ENCODE results near the gene FRAS1.

Gene FRAS1

DNA sequence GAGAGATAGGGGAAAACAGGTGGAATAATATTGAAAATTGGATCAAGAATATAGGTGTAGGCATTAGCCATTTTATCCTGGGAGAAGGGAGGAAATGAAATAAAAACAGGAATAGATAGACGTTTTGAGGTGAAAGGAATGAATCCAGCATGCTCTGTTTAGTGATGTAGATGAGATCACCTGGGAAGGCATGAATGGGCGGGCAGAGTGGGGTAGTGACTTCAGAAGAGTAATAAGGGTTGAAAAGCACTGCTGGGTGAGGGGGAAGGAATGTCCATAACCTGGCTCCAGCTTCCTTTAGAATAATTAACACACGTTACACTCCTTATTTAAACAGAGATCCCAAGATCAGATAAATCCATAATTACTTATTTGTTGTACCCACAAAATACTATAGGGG, 303.3 kb downstream of the FRAS1 start:
- in situ Hi-C loops (cut with MboI; ENCODE audit: low sequenced_read_pairs), result no loop called here

DNA sequence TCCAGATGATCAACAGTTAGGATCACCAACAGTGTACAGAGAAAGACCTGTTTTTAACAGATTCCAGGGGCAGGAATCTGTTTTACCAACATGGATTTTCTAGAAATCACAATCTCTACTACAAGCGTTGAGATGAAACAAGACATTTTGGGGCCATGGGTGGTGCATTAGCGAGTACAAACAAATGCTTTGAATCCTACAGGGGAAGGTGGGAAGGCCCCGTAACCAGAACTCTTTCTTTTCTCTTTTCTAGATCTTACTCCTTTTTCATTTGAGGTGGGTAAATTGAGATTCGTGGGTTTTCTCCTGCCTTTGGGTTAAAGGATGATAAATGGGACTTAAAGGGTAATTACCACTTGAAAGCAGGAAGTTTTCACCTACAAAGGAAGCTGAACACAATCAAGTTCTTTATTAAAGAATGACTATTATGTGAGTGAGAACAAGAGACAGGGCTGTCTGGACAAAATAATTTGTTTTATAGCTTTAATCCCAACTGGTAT, 304.5 kb downstream of the FRAS1 start:
- in situ Hi-C loops (cut with MboI; ENCODE audit: low sequenced_read_pairs), result no loop called here

DNA sequence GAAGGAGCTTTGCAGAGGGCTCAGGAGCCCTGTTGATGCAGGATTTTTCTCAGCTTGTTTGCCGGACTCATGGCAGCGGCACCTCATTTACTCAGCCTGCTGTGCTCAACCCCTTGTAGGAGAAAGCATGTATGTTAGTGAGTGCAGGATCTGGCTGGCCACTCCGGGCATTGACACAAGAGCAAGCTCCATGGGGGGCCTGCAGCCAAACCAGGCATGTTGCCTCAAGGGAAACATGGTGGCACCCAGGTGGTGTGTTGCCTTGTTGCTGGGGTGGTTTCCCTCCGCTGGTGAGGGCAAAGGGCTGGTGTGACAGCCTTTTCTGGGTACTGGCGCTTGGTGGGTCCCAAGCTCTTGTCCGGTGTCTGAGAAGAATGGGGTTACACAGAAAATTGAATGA, 305.2 kb downstream of the FRAS1 start:
- in situ Hi-C loops (cut with MboI; ENCODE audit: low sequenced_read_pairs), result no loop called here

DNA sequence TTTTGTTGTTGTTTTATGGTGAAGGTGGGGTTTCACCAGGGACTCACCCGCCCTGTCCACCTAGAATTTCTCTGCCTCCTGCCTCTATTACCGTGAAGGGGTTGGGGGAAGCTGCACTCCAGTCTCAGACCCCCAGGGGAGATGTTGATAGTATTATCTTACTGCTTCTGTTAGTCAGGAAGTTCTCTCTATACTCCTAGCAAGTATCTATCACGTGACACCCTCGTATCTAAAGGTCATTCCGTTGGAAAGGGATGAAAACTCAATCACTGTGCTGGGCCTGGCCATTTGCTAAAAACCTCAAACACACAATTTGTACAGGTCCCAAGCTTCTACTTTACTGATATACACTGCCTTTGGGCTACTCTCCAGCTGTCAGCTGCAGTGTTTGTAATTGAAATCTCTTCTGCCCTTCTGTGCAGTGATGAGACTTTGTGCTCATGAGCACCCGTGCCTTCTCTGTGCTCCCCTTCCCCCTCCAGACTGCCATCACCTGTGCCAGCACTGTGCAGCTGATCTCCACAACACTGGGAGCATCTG, 306.0 kb downstream of the FRAS1 start:
- in situ Hi-C loops (cut with MboI; ENCODE audit: low sequenced_read_pairs), result no loop called here

DNA sequence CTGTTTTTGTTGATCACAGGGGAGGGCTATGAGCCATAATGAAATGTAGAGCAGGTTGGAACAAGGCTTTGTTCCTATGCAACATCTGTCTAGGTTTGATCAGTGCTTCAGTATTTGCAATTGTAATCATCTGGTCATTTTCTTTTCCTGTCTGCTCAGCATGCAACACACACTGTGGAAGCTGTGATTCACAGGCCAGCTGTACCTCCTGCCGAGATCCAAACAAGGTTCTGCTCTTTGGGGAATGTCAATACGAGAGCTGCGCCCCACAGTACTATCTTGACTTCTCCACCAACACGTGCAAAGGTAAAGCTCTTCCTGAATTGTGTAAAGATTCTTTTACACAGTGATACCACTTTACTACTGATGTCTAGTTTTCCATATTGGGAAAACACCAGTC, 312.6 kb downstream of the FRAS1 start:
- in situ Hi-C loops (cut with MboI; ENCODE audit: low sequenced_read_pairs), result no loop called here

DNA sequence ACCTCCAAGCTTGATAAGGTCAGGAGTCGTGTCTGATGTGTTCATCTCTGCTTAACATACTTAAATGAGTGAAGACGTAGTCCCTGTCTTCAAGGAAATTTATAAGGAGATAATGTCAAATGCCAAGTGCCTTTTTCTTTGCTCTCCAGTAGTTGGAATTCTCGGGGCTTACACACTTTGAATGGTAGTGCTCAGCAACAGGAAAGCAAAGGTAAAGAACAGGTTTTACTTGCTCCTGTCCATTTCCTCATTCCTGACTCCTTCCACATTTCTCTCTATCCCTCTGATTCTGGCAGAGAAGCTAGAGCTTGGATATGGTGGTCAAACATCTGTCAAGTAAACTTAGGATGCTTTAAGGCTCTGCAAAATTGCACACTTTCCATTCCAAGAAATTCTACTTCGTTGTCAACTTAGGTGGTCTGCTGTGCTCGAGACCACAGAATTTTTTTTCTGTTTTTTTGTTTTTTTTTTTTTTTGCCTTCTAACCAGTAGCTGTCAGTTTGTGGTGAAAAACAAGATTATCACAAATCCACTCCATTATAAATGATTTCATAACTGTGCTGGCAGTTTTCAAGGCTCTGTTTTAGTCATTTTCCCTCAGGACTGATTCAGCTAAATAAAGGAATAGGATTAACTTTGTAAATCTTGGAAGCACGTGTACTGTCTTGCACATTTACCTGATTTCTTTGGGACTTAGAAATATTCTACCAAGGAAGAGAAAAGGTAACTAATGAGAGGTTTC, 313.7 kb downstream of the FRAS1 start:
- in situ Hi-C loops (cut with MboI; ENCODE audit: low sequenced_read_pairs), result no loop called here

DNA sequence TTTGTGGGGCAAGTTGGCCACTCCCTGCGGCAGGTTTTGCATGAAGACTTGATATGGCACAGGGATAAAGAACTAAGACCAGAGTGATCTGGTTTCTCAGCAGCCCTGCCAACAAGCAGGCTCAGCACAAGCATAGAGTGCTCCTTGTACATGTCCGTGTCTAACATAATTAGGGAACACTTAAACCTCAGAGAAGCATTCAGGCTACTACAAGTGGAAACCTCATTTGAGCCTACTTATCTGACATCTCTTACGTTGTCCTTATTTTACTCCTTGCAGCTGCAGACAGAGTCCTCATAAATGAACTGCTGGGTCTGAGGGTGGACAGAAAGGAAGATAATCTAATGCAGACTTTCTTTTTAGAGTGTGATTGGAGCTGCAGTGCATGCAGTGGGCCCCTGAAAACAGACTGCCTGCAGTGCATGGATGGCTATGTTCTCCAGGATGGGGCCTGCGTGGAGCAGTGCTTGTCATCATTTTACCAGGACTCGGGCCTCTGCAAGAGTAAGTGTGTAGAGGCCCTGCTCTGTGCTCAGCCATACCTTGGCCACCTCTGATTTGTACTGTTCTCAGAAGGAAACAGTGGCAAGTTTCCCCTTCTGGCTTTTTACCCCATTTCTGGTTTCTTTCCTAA, 315.3 kb downstream of the FRAS1 start:
- in situ Hi-C loops (cut with MboI; ENCODE audit: low sequenced_read_pairs), result no loop called here

DNA sequence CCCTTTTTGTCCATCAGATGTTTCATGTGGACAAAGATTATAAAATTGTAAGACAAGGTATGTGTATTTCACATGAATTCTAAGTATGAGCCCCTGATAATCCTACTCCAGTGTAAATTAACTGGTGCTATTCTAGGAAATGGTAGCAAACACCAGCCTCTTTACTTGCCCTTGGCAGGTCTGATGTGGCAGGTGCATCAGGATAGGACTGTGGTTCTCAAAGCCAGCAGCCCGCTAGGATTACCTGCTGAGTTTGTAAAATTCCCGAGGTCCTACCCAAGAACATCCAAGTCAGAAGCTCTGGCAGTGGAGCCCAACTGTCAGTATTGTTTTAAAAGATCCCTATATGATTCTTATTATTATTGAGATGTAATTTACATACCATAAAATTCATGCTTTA, 320.4 kb downstream of the FRAS1 start:
- in situ Hi-C loops (cut with MboI; ENCODE audit: low sequenced_read_pairs), result no loop called here

DNA sequence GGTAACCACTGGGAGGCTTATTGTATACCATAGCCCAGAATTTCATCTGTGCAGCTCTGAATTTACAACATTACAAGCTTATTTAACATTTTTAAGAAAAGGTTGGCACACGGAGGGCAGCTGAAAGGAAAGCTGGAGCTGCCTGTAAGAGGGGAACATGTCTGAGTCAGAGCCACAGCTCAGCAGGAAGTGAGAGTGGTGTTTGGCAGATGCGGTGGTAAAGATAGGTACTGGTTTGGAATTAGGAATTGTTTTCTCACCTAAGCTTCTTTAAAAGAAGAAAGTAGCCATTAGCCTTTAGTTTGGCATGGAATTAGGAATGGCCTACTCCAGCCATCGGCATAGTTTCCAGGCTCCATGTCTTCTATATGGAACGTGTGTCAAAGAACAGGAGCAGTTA, 321.9 kb downstream of the FRAS1 start:
- in situ Hi-C loops (cut with MboI; ENCODE audit: low sequenced_read_pairs), result no loop called here

DNA sequence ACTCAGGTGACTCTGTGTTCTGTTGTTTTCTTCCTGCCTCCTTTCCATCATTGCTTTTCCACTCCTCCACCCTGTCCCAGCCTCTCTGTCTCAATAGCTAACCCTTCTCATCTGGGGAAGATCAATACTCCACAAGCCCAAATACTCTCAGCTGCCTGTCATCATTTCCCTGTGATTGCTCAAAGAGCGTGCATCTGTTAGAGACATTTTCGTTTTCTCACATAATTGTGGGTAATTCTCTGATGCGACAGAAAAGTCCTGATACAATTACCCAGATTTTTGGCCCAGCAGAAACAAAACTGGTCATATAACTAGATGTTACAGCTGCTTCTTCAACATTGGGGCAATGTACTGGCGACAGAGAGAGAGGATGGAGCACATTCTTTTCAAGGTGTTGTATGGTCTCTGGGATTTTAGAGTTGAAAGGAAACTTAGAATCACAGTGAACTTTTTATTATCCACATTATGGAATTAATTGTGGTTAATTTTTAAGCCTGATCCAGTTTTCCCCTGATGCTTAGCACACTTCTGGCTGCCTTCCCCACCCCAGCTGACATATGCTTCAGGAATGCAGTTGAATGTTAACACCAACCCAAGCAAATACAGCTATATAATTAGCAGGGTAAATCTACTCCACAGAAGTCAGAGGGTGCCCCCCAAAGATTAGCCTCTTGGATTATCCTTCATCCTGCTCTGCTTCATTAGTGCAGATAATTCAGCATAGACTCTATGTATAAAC, 323.0 kb downstream of the FRAS1 start:
- in situ Hi-C loops (cut with MboI; ENCODE audit: low sequenced_read_pairs), result no loop called here

DNA sequence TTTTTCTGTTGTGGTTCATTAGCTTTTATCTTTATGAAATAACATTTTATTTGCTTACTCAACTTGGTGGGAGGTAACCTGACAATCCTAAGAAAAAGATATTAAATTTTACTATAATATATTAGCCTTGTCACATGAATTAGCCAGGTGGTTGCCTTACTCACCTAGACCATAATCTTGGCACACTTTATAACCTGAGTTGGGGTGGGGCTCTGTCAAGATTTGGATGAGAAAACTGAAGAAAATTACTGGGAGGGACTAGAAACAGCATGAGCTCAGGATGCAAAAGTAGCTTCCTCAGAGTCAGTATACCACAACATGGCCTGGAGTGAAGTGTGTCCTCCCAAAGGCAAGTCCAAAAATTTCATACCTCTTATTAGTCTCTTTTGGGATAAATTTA, 329.6 kb downstream of the FRAS1 start:
- in situ Hi-C loops (cut with MboI; ENCODE audit: low sequenced_read_pairs), result no loop called here

DNA sequence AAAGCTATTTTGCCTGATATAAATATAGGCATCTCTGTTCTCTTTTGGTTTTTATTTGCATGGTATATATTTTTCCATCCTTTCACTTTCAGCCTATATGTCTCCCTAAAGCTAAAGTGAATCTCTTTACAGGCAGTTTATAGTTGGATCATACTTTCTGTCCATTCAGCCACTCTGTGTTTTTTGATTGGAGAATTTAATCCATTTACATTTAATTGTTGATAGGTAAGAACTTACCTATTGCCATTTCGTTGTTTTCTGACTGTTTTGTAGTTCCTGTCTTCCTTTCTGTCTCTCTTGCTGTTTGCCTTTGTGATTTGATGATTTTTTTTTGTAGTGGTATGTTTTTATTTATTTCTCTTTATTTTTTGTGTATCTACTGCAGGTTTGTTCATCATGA, 338.5 kb downstream of the FRAS1 start:
- in situ Hi-C loops (cut with MboI; ENCODE audit: low sequenced_read_pairs), result no loop called here

DNA sequence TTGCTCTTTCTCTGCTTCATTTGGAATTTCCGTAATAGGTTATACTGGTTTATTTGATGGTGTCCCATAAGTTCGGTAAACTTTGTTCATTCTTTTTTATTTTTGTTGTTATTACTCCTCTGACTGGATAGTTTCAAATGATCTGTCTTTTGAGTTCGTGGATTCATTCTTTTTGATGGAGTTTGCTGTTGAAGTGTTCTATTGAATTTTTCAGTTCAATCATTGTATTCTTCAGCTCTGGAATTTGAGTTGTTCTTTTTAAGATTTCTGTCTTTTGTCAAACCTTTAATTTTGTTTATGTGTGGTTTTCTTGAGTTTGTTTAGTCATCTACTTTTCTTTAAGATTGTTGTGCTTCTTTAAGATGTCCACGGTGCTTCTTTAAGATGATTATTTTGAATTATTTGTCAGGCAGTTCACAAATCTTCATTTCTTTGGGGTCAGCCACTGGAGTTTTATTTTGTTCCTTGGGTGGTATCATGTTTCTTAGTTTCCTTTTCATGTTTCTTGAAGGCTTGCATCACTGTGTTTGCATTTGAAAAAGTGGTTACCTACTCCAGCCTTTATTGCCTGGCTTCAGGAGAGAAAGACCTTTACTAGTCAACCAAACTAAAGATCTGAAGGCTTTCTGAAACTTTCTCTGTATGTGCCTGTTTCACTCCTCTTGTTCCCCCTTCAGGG, 339.6 kb downstream of the FRAS1 start:
- in situ Hi-C loops (cut with MboI; ENCODE audit: low sequenced_read_pairs), result no loop called here

DNA sequence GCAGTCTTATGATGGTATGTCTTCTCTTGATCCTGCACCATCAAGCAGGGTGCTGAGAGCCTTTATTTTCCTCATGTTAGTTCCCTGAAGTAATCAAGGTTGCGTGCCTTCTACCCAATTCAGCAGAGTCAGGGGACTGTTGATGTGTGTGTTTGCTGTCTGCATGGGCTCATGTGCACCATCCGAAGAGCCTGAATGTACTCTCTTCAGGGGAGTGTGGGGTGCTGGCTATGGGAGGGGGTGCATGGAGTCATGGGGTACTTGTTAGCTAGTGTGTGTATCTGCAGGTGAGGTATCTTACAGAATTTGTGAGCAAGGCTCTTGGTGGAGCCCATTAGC, 340.1 kb downstream of the FRAS1 start:
- in situ Hi-C loops (cut with MboI; ENCODE audit: low sequenced_read_pairs), result no loop called here

DNA sequence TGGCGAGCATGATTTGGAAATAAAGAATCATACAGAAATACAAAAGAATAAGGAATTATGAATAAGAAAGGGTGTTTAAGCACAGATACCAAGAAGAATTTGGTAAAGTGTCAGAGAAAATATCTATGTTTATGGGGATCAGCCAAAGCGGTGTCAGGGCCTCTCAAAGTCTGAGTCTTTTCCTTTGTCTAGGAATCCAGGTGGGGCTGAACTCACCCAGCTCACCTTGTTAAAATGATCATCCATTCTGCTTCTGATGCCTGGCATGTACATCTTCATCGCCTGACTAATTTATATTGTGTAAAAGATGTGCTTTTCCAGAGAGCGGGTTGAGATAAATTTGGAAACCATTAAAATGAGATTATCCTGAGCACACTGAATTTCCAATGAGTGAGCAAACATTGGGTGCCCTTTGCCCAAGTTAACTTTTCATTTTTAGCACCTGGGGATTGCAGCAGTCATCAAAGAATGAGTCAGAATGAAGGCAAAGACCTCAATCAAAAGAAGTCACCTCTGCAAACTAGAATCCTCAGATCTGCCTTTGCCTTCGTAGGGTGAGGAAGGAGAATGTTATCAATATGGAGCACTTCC, 352.6 kb downstream of the FRAS1 start:
- in situ Hi-C loops (cut with MboI; ENCODE audit: low sequenced_read_pairs), result no loop called here

DNA sequence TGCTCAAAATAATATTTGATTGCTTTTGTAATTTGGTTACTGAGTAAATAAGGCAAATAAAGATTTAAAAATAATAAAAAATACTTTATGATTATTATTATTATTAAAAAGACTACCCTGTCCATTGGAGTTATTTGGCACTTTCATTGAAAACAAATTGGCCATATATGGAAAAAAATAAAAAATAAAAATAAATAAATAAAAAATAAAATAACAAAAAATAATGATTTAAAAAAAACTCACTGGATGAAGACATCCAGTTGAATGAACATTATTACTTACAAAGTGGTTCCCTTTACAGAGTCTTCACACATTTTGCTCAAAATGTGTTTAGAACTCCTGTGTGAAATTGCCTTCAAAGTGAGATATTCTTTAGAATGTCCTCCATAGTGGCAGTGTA, 353.1 kb downstream of the FRAS1 start:
- in situ Hi-C loops (cut with MboI; ENCODE audit: low sequenced_read_pairs), result no loop called here

DNA sequence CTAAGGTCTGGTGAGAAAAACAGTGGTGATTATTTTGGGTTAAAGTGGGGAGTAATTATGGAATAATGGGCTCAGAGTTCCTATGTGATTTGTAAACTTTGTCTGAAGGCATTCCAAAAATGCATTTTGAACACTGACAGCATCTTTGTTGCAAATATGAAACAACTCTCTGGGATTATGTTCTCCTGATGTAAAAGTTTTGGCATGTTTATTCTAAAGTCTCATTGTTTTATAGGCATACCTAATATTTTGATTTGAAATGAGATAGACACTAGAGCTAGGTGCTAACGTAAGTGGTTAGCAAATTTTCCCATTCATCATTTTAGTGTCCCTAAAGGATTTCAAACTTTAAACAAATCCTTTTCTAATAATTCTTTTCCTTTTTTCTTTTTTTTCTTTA, 353.6 kb downstream of the FRAS1 start:
- in situ Hi-C loops (cut with MboI; ENCODE audit: low sequenced_read_pairs), result no loop called here

DNA sequence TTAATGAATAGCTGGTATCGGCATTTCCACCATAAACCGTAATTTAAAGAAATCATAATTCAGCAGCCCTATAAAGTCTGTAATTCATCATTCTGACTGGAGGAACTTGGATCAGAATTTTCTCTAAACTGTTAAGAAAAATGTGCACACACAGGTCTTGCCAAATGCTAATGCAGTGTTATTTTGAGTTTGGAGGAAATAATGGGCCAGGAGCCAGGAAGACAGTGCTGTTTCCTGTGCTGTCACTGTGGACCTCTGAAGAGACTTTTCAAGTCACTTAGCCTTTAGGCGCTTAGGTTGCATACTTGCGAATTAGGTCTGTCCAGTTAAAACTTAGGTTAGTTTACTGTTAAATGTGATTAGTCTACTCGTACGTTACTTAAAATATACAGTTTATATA, 357.0 kb downstream of the FRAS1 start:
- in situ Hi-C loops (cut with MboI; ENCODE audit: low sequenced_read_pairs), result no loop called here

DNA sequence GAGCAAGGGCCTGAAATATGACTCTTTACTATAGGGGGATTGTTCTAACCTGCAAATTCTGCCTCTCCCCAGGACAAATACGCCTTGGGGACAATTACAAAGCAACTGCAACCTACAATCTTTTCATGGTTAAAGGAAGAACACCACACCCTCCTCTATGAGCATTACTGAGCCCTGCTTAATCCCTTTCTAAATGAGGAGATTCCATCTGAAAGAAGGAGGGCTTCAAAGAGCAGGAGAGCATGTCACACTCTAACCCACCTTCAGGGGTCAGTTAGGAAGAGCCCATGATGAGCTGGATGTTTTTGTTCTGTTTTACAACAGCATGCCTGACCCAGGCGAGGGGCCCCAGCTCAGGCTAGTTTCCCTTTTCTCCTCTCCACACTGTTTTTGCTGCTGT, 360.5 kb downstream of the FRAS1 start:
- in situ Hi-C loops (cut with MboI; ENCODE audit: low sequenced_read_pairs), result no loop called here

DNA sequence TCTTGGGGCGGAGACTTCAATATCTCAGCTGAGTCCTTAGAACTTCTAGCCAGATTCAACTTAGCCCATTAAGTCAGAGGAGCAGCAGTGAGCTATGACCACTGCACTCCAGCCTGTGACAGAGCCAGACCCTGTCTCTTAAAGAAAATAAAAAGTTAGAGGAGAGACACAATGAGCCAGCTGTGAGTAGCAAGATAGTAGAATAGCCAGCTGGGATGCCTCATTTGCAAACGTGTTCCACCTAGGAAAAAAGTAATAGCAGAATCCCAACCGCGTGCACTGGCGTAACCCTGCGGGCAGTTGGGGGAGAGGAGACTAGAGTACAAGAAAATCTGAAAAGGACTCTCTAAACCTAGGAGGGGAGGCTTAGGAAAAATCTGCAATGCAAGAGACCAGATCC, 361.3 kb downstream of the FRAS1 start:
- in situ Hi-C loops (cut with MboI; ENCODE audit: low sequenced_read_pairs), result no loop called here

DNA sequence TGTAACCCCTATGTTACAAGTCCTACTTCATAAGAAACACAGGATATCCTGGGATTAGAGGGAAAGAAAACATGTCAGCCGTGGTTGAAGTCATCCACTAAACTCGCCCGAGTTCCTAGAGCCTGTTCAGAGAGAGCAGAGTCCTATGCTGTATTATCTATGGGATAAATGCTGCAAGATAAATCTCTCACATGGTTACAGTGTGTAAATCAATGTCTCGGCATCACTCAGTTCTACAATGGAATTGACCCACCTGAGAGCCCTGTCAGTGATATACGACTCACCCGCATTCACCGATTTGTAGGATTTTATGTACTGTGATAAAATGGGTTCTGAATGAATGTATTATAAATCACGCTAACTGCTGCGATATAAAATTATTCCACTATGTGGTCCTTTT, 366.7 kb downstream of the FRAS1 start:
- in situ Hi-C loops (cut with MboI; ENCODE audit: low sequenced_read_pairs), result no loop called here

All from HL-60/S4 treated with retinoic acid at 250 ng/mL for 4 days and 3 days (cell line).